Fibroblast of lung (primary cell): Measurements from ENCODE around the gene KLHL26.

Experiments used
- CTCF ChIP-seq, 2 donors: IDR thresholded peaks in 1 of 2; conservative IDR thresholded peaks in 1 of 2; 1 replicate in 1 of 2; 2 replicates in 1 of 2; pipeline ENCODE4 v1.5.1; 2011 to 2012; ENCODE audit warnings: low read length in 2 of 2, control low read depth in 1 of 2, inconsistent platforms in 1 of 2, low read depth in 1 of 2, mild to moderate bottlenecking in 1 of 2
- EZH2 ChIP-seq: IDR thresholded peaks from 2 replicates; pipeline ENCODE4 v1.5.1; 2012; ENCODE audit warnings: low read length, control low read depth, mild to moderate bottlenecking; ENCODE audit errors: missing control alignments

GRCh38 chr19:18659281-18660050 lies 22.6 kb downstream of the KLHL26 start:
- no peak for TF ChIP-seq CTCF (conservative IDR thresholded peaks at IDR 0.05 in 1 of 2, IDR thresholded peaks at IDR 0.05 in 1 of 2; ENCODE audit: low read depth in 1 of 2, low read length in 2 of 2)
- TF ChIP-seq EZH2 = no peak
